Activated CD4-positive, alpha-beta T cell treated with anti-CD3 and anti-CD28 coated beads, Interleukin-2, amount 10 ng/mL, durations not matched to agents 7 days and 5 days (primary cell): Measurements from ENCODE around the gene ID4. TPM values are rescaled to one million over a fixed set of nuclear protein-coding genes. Genes with fewer than 3 reads are reported as not detected.

Source experiments
- CTCF ChIA-PET: fragments of 350-600 bp; sonication (Branson Sonifier 250); formaldehyde crosslinking; loops from one replicate; lab custom pipeline; 2021; ENCODE audit warnings: antibody characterized with exemption; lab: Charles Lee
- POLR2A ChIA-PET: fragments of 350-600 bp; sonication (Branson Sonifier 250); formaldehyde crosslinking; loops from one replicate; lab custom pipeline; 2021; ENCODE audit warnings: antibody characterized with exemption; lab: Charles Lee
- DNase-seq: peaks from one replicate; pipeline ENCODE4 v3.0.0-alpha.2; 2020
- H3K27ac Mint-ChIP-seq: one replicate; pipeline ENCODE4 v1.8.0; 2021; ENCODE audit warnings: mild to moderate bottlenecking, moderate library complexity, mixed read lengths
- H3K27me3 Mint-ChIP-seq: one replicate; pipeline ENCODE4 v1.8.0; 2021; ENCODE audit warnings: mixed read lengths
- H3K36me3 Mint-ChIP-seq: one replicate; pipeline ENCODE4 v1.8.0; 2021; ENCODE audit warnings: low read depth, mixed read lengths
- H3K4me1 Mint-ChIP-seq: one replicate; pipeline ENCODE4 v1.8.0; 2021; ENCODE audit warnings: mixed read lengths
- H3K4me3 Mint-ChIP-seq: one replicate; pipeline ENCODE4 v1.8.0; 2021; ENCODE audit warnings: mild to moderate bottlenecking, moderate library complexity, mixed read lengths
- H3K9me3 Mint-ChIP-seq: one replicate; pipeline ENCODE4 v1.8.0; 2021; ENCODE audit warnings: mixed read lengths
- total RNA-seq, 2 experiments: library from RNA; stranded (reverse); gene quantifications; one replicate each; pipeline ENCODE4 v1.2.3, GENCODE V29; 2021

The ID4 gene
- not detected for total RNA-seq

DNA sequence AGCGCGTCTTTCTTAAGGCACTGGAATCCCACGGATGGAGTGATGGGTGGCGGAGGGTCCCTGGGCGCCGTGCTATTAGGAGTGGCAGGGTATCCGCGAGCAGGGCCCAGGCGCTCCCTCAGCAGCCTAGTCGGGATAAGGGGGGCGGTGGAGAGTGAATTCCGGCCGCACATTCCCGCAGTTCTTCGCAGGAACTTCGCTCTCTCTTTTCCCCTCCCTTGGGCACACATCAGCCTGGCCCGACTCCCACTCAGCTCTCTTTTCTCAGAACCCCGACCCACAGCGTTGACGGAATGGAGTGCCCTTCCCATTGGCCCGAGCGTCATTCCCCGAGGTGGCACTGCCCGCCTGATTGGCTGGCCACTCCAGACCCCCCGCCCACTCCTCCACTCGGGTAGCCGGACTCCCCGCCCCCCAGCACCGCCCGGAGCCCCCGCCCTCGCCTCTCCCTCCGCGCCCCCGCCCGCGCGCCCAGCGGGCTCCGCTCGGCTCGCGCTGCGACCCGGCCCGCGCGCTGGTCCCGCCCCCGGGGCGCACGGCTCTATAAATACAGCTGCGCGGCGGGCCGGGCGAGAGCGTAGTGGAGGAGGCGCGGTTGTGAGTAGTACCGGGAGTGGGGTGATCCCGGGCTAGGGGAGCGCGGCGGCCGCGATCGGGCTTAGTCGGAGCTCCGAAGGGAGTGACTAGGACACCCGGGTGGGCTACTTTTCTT lies at the start of gene ID4:
Gene ID4 (plus strand): TSS at position 572 of the 712 bp plus-strand sequence. CDS start 385 bp downstream, outside the sequence.
- peaks cover 8% of the 10 kb centered on the region for H3K4me1 Mint-ChIP-seq
- no peak within 1 kb of the TSS for H3K4me3 Mint-ChIP-seq
- H3K27me3 Mint-ChIP-seq, result peaks cover 59% of the 10 kb centered on the region
- H3K9me3 Mint-ChIP-seq, result no peaks in the 10 kb centered on the region
- H3K36me3 Mint-ChIP-seq, result peaks cover 2% of the 10 kb centered on the region
- no peak within 1 kb of the TSS for H3K27ac Mint-ChIP-seq
- no peak for DNase-seq
- ChIA-PET CTCF (no interaction called here), POLR2A (no interaction called here)

DNA sequence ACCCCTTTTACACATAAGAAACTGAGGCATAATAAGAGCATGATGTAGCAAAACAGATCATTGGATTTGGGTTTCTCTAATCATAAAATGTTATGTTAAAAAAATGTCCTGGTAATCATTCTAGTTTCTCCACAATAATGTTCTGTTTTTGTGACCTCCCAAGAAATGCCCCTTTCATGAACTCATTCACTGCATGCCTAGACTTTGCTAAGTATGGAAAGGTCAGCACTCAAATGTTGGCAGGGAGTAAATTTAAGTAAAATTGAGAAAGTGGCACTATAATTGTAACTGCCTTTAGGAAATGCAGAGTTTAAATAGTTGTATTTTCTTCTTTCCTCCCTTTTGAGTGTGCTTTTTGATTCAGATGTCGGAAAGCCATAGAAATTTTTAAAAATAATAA lies 48.5 kb upstream of the ID4 start:
- DNase-seq, result no peak
- Mint-ChIP-seq H3K4me1 (no peaks in the 10 kb centered on the region), H3K27me3 (no peaks in the 10 kb centered on the region), H3K36me3 (no peaks in the 10 kb centered on the region), H3K27ac (no peak overlapping the region), H3K4me3 (no peak overlapping the region), H3K9me3 (no peaks in the 10 kb centered on the region)
- POLR2A ChIA-PET, result no interaction called here
- CTCF ChIA-PET, result no interaction called here

DNA sequence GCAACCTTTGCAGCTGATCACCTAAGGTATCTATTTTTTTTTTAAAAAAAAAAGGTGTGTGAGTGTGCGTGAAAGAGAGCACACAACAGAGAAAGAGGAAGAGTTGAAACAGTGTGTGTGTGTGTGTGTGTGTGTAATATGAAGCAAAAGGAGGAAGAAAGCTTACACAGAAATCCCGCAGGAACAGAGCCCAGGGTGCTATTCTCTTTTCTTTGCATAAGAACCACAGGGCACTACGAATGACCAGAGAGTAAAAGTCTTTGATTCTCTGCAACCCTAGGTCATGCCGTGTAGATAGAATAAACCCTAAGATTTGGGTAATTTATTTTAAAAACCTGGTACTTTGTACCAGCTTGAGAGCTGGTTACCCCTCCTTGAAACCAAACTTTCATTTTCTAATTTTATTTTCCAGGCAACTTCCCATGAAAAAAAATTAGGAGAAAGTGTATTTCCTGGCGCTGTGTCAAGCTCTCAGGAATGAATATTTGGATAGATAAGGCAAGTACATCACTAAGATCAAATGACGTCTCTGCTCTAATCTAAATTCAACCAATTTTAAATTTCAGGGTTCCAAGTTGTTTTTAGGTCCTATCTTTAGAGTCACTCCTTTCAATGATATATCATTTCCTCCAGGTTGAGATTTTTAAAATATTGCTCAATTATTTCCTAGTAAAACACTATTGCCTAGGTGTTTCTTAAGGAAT lies 47.9 kb upstream of the ID4 start:
- Mint-ChIP-seq H3K4me3 (no peak overlapping the region), H3K4me1 (no peaks in the 10 kb centered on the region), H3K27ac (no peak overlapping the region), H3K36me3 (no peaks in the 10 kb centered on the region), H3K9me3 (no peaks in the 10 kb centered on the region), H3K27me3 (no peaks in the 10 kb centered on the region)
- CTCF ChIA-PET, result no interaction called here
- no peak for DNase-seq
- POLR2A ChIA-PET, result no interaction called here

DNA sequence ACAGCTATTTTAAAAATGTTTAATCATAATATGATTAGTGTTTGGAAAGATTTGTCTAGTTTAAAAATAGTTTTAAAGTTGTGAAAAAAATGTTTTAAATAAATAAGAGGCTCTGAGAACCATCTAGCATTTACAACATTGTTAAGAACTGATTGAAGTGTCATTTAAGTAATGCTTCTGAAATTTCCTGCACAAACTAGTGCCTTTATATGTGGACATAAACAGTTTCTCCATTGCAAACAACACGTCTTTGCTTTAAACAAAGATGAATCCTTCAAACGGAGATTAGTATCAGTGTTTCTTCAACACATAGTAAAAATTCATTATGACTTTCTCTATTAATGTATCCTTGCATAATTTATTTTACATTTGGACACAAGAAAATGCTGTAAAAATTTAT lies 45.9 kb upstream of the ID4 start:
- POLR2A ChIA-PET, result no interaction called here
- H3K27ac Mint-ChIP-seq, result no peak overlapping the region
- no peaks in the 10 kb centered on the region for H3K4me1 Mint-ChIP-seq
- H3K9me3 Mint-ChIP-seq, result no peaks in the 10 kb centered on the region
- CTCF ChIA-PET, result no interaction called here
- H3K27me3 Mint-ChIP-seq, result no peaks in the 10 kb centered on the region
- no peak for DNase-seq
- H3K36me3 Mint-ChIP-seq, result no peaks in the 10 kb centered on the region
- no peak overlapping the region for H3K4me3 Mint-ChIP-seq

DNA sequence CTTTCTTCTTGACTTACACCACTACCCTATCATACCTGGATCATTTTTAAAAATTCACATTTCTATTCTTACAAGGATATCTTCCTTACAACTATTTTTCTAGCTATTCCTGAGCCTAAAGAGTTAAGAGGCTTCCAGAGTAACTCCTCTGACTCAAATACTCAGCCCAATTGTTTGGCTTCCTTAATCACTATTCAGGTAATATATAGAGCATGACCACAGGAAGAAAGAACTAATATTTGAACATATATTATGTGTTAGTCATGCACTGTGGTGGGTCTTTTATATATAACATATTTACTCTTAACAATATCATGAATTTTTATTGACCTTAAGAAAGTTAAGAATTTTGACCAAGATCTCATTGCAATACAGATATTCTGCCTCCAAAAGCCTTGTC lies 42.0 kb upstream of the ID4 start:
- Mint-ChIP-seq H3K36me3 (no peaks in the 10 kb centered on the region), H3K9me3 (no peaks in the 10 kb centered on the region)

DNA sequence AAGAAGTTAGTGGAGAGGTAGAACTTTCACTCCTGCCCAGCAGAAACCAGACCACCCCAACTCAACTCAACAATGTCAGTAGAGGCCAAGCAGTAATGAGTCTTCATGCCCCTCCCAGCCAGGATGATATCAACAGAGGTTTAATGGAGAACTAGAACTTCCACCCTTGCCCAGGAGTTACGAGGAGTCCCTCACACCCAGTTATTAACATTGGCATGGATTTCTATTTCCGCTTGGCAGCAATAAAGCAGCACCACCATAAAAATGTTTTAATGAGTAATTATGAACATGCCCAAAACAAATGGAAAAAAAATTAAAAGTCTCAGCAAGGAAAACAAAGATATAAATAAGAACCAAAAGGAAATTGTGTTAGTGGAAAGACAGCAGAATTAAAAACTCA lies 40.7 kb upstream of the ID4 start:
- no peak for DNase-seq
- no peak overlapping the region for H3K27ac Mint-ChIP-seq
- H3K36me3 Mint-ChIP-seq, result no peaks in the 10 kb centered on the region
- ChIA-PET POLR2A (no interaction called here), CTCF (no interaction called here)
- no peaks in the 10 kb centered on the region for H3K9me3 Mint-ChIP-seq
- H3K4me1 Mint-ChIP-seq, result no peaks in the 10 kb centered on the region
- H3K4me3 Mint-ChIP-seq, result no peak overlapping the region
- no peaks in the 10 kb centered on the region for H3K27me3 Mint-ChIP-seq

More for the DNA sequence above, 42.0 kb upstream of the ID4 start:
- H3K27me3 Mint-ChIP-seq, result no peaks in the 10 kb centered on the region
- H3K4me3 Mint-ChIP-seq, result no peak overlapping the region
- ChIA-PET CTCF (no interaction called here), POLR2A (no interaction called here)
- no peaks in the 10 kb centered on the region for H3K4me1 Mint-ChIP-seq
- no peak for DNase-seq
- no peak overlapping the region for H3K27ac Mint-ChIP-seq

DNA sequence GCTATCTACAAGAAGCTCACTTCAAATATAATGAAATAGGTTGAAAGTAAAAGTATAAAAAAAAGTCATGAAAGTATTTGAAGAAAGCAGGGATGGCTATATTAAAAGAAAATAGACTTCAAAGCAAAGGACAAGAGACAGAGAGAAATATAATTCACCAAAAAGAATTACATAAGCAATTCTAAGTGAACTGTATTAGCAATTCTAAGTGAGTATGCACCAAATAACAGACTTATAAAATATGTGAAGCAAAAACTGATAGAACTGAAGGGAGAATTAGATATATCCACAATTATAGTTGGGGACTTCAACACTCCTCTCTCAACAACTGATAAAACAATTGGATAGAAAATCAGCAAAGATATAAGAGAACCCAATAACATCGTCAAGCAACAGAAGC lies 38.8 kb upstream of the ID4 start:
- Mint-ChIP-seq H3K4me1 (no peaks in the 10 kb centered on the region), H3K27me3 (peaks cover 4% of the 10 kb centered on the region), H3K36me3 (no peaks in the 10 kb centered on the region), H3K27ac (no peak overlapping the region), H3K4me3 (no peak overlapping the region), H3K9me3 (no peaks in the 10 kb centered on the region)
- DNase-seq, result no peak
- CTCF ChIA-PET, result interaction anchor here (0.7 kb wide), 1 partner anchor 368 kb away, joined by 4 read pairs; no protein-coding TSS in a partner anchor
- POLR2A ChIA-PET, result no interaction called here

DNA sequence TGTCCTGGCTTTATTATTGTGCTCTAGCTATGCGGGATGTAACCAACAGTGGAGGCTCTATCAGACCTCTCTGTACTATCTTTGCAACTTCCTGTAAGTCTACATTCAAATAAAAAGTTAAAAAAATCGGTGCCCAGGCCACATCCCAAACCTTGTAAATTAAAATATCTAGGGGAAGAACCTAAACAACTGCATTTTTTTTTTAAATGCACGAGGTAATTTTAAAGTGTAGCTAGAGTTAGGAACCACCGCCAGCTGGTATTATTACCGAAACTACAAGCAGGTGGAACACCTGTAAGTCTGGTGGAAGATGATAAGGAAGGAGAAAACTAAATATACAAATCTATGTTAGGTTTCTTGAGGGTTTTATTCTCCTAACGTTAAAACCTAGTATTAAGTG lies 34.5 kb upstream of the ID4 start:
- Mint-ChIP-seq H3K36me3 (no peaks in the 10 kb centered on the region), H3K9me3 (no peaks in the 10 kb centered on the region), H3K27ac (no peak overlapping the region), H3K4me3 (no peak overlapping the region), H3K4me1 (peaks cover 10% of the 10 kb centered on the region), H3K27me3 (peaks cover 26% of the 10 kb centered on the region)
- POLR2A ChIA-PET, result no interaction called here
- CTCF ChIA-PET, result no interaction called here
- DNase-seq, result no peak

GRCh38 chr6:19803331-19804204 lies 33.6 kb upstream of the ID4 start:
- no peak for DNase-seq
- H3K4me3 Mint-ChIP-seq, result peak overlapping the region; percentile 57
- POLR2A ChIA-PET, result no interaction called here
- H3K9me3 Mint-ChIP-seq, result no peaks in the 10 kb centered on the region
- H3K4me1 Mint-ChIP-seq, result peaks cover 10% of the 10 kb centered on the region
- CTCF ChIA-PET, result no interaction called here
- peaks cover 26% of the 10 kb centered on the region for H3K27me3 Mint-ChIP-seq
- H3K27ac Mint-ChIP-seq, result no peak overlapping the region
- no peaks in the 10 kb centered on the region for H3K36me3 Mint-ChIP-seq

GRCh38 chr6:19804205-19805128 lies 32.7 kb upstream of the ID4 start:
- POLR2A ChIA-PET, result no interaction called here
- no peaks in the 10 kb centered on the region for H3K36me3 Mint-ChIP-seq
- CTCF ChIA-PET, result no interaction called here
- peak; percentile 68 for DNase-seq
- H3K4me1 Mint-ChIP-seq, result peaks cover 10% of the 10 kb centered on the region
- peaks cover 26% of the 10 kb centered on the region for H3K27me3 Mint-ChIP-seq
- no peaks in the 10 kb centered on the region for H3K9me3 Mint-ChIP-seq
- H3K4me3 Mint-ChIP-seq, result peak overlapping the region; percentile 60
- no peak overlapping the region for H3K27ac Mint-ChIP-seq

- H3K36me3 Mint-ChIP-seq, result no peaks in the 10 kb centered on the region
- CTCF ChIA-PET, result no interaction called here
Observed at GRCh38 chr6:19805129-19805481, 32.1 kb upstream of the ID4 start.

GRCh38 chr6:19806971-19807396 lies 30.2 kb upstream of the ID4 start:
- peaks cover 10% of the 10 kb centered on the region for H3K4me1 Mint-ChIP-seq
- H3K4me3 Mint-ChIP-seq, result no peak overlapping the region
- no peaks in the 10 kb centered on the region for H3K36me3 Mint-ChIP-seq
- POLR2A ChIA-PET, result no interaction called here
- DNase-seq, result no peak
- H3K27ac Mint-ChIP-seq, result no peak overlapping the region
- CTCF ChIA-PET, result no interaction called here
- peaks cover 26% of the 10 kb centered on the region for H3K27me3 Mint-ChIP-seq
- H3K9me3 Mint-ChIP-seq, result no peaks in the 10 kb centered on the region

More at GRCh38 chr6:19805129-19805481, 32.1 kb upstream of the ID4 start:
- Mint-ChIP-seq H3K27ac (no peak overlapping the region), H3K27me3 (peaks cover 26% of the 10 kb centered on the region), H3K4me1 (peaks cover 10% of the 10 kb centered on the region), H3K9me3 (no peaks in the 10 kb centered on the region), H3K4me3 (peak overlapping the region; percentile 60)
- DNase-seq, result no peak
- POLR2A ChIA-PET, result no interaction called here
